DMS79 treated with DMSO at 0.1 percent for 48 hours (cell line): ENCODE data around the gene ESPN.
"Not testable (repeated sequence)": the region's sequence is repeated elsewhere in the genome, so short reads cannot be mapped to it uniquely, and the experiment has no call there.

ENCODE experiments used
- DNase-seq: peaks from one replicate; lab custom pipeline; 2025; lab: John Stamatoyannopoulos, UW

ESPN gene

DNA sequence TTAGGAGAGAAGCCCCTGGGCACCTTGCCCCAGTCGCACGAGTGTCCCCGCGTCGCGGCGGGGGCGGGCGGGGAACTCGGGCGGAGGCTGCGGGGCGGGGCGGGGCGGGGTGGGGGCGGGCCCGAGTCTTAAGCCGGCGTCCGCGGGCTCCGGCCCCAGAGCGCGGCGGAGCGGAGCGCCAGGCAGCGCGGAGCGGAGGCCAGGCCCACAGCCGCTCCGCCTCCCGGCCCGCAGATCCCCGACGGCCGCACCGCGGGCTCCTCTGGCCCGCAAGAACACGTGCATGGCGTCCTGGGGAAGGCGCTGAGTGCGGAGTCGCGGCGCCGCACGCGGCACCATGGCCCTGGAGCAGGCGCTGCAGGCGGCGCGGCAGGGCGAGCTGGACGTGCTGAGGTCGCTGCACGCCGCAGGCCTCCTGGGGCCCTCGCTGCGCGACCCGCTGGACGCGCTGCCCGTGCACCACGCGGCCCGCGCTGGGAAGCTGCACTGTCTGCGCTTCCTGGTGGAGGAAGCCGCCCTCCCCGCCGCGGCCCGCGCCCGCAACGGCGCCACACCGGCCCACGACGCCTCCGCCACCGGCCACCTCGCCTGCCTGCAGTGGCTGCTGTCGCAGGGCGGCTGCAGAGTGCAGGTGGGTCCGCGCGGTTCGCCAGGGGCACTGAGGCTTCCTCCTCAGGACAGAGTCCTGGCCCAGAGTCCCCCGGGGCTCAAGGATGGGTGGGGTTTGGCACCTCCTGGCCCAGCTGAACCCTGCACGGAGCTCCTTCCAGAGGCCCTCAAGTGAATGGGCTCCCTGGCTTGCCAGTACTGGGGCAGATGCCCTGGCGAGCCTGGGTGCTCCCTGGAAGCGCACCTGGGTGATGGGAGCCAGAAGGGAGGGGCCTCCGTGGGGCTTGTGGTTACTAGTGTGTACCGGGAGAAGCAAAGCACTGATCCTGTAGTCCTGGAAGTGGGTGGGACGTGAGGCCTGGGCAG lies at the start of gene ESPN:
Gene ESPN, plus strand, starts transcription at position 158 of the 975 bp plus-strand sequence. Its CDS starts 180 bp downstream, at position 338.
- no peak for DNase-seq

- DNase-seq: no peak
Measured at GRCh38 chr1:6378096-6378746, 46.4 kb upstream of the ESPN start.

GRCh38 chr1:6380037-6380436 lies 44.5 kb upstream of the ESPN start:
- no peak for DNase-seq

GRCh38 chr1:6384135-6384534 lies 40.4 kb upstream of the ESPN start:
- no peak for DNase-seq

DNA sequence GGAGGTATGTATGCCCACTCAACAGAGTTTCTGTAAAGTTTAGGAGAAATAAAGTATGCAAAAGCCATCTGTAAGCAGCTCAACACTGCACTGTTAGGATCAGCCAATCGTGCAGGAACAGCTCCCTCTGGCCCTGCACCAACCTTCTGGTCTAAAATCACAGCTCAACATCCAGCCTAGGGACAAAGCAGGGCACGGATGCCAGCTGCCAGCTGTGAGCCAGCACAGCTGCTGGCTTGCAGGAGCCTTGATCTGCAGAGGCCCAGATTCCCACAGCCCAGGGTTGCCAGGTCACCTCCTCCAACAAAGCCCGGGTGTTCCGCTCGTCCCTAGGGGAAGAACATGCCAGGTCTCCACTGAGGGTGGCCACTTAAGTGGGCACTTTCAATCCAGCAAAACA lies 39.6 kb upstream of the ESPN start:
- DNase-seq: peak; percentile 78

DNA sequence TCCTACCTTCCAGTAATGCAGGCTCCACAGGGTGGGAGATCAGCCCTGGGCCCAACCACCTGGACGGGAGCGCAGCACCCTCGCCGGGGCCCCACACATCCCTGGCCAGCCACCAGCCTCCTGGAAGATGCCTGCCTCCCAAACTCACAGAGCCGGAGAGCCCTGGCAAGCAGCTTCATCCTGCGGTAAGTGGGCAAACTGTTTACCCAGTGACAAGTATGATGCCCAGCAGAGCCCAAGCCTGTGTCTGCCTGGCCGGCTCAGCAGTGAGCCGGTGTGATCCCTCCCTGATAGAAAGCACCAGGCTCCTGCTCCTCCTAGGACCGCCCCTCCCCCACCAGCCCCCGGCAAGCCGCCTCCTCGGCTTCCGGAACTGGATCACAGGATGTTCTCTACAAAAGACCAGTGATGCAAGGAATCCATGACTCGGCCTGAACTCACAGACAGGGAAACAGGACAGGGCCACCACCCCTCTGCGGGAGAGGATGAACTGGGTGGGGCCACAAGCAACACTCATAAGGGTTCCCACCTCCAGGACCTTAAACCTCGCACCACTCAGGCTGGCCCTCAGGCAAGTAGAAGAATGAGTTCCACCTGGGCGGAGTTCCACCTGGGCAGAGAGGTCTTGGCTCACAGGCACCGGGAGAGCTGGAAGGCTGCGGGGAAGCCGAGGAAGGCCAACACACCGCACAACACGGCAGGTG lies 38.9 kb upstream of the ESPN start:
- DNase-seq: peak; percentile 91

- peak; percentile 54 for DNase-seq
Measured at GRCh38 chr1:6386371-6386949, 38.1 kb upstream of the ESPN start.

DNA sequence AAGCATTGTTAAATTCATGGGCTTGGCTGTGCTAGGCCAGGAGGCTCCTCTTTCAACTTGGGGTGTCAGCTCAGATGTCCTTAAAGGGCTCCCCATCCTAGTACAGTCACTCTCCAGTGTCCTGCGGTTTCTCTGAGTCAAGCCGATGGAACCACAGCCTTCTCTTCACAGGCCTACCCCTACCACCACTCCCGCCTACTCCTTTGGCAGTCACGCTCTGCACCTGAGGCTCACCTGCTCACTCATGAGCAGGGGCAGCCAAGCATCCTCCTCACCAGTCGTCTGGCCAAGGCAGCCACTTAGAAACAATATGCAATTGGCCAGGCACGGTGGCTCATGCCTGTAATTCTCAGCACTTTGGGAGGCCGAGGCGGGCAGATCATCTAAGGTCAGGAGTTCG lies 34.6 kb upstream of the ESPN start:
- peak; percentile 98 for DNase-seq

DNA sequence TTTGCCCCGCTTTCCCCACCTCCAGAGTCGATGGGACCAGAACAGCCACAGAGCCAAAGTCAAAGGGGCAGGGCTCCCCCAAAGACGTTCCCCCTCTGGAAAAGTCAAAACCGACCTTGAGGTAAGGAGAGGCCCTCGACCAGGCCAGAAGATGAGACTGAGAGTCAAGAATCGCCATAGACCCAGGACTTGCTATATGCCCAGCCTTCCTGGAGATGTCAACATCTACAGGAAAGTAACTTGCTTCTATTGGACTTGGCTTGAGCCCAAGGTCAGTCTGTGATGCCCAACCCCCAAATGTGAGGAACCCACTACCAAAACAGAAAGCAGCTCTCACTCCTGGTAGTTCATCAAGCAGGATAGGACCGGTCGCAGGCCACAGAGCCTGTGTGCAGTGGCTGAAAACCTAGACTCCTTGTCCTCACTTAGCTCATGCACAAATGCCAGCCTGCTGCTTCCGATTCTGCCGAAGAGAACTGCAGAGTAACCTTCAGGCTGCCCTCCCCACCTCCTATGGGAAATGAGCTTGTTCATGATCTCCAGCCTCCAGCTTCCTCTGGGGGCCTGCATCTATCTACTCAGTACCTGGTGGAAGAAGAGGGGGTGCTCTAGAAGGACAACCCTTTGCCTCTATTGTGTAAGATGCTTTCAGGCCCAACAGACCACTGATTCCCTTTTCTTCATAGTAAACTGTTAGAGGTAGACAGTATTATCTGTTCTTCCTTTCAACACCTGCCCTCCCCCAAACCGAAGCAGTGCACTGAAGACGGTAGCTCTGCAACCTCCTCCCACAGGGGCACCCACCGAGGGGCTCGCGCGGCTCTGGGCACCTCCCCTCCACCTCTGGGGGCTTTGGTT lies 32.4 kb upstream of the ESPN start:
- peak; percentile 78 for DNase-seq

- no peak for DNase-seq
Measured at GRCh38 chr1:6392809-6393399, 31.7 kb upstream of the ESPN start.

DNA sequence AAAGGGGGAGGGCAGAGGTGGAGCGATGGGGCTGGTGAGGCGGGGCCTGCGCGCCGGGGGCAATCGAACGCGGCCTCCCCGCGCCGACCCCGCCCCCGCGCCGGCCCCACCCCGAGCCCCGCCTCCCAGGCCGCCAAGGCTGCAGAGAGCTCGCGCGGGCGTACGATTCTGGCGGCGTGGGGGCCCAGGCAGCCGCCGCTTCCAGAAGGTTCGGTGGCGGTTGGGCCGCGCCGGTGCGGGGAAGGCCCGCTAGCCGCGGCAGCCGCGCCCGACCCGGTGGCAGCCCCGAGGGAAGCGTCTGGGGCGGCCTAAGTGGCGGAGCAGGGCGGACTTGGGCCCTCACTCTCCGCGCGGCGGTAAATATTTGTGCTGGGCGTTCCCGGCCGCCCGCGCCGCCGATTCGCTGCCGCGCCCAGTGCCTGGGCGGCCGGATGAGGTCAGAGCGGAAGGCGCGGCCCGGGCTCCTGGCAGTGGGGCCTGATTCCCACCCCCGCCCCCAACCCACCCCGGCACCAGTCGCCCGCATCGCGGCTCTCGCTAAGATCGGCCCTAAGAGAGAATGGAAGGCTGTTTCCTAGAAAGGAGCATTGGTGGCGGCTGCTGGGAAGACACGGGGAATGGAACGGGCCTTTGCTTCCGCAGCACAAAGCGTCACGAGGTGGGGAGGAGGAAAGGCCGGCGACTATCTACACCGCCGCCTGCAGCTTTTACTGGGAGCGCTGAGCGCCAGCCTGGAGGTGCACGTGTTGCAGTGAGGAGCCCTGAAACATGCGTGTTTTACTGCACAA lies 31.0 kb upstream of the ESPN start, which contains the start of gene ACOT7:
Gene ACOT7, minus strand, starts transcription at position 368 of the 788 bp plus-strand sequence. CDS start 368 bp downstream, outside the sequence.
- DNase-seq: peak; percentile 90

- not testable (repeated sequence) for DNase-seq
Measured at GRCh38 chr1:6395130-6395529, 29.4 kb upstream of the ESPN start.

DNA sequence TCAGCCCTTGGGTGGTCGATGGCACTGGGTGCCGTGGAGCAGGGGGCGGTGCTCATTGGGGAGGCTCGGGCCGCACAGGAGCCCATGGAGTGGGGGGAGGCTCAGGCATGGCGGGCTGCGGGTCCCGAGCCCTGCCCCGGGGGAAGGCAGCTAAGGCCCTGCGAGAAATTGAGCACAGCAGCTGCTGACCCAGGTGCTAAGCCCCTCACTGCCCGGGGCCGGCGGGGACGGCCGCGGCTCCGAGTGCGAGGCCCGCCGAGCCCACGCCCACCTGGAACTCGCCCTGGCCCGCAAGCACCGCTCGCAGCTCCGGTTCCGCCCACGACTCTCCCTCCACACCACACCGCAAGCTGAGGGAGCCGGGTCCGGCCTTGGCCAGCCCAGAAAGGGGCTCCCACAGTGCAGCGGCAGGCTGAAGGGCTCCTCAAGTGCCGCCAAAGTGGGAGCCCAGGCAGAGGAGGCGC lies 28.8 kb upstream of the ESPN start:
- not testable (repeated sequence) for DNase-seq

- DNase-seq: no peak
Measured at GRCh38 chr1:6396998-6397397, 27.6 kb upstream of the ESPN start.

- no peak for DNase-seq
Measured at GRCh38 chr1:6397844-6398441, 26.6 kb upstream of the ESPN start.

DNA sequence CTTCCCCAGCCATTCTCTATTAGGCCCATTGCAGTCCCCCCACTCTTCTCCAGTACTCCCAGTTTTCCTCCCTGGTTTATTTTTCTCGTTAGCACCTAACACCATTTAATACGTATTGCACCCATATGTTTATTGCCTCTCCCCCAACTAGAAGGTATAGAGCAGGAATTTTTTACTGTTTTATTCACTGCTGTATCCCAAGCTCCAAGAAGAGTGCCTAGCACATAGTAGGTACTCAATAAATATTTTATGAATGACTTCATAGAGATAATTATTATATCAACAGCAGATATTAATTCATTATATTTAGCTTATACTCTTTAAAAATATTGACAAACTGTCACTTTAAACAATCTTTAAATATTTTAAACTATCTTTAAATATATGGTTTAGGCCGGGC lies 25.3 kb upstream of the ESPN start:
- DNase-seq: no peak

DNA sequence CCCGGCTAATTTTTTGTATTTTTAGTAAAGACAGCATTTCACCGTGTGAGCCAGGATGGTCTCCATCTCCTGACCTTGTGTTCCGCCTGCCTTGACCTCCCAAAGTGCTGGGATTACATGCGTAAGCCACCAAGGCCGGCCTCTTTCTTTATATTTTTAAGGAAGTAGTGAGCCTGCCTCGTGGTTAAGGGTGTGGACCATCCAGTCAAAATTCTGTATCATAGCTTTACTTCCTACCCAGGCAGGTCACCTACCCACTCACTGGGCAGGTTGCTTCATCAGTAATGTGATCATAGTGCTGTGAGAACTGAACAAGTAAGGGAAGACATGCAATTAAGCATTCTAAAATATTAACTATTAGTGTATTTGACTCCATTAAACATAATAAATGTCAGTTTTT lies 22.9 kb upstream of the ESPN start:
- no peak for DNase-seq

- no peak for DNase-seq
Measured at GRCh38 chr1:6408023-6408422, 16.6 kb upstream of the ESPN start.

GRCh38 chr1:6409053-6409452 lies 15.5 kb upstream of the ESPN start:
- DNase-seq: no peak
